Nucleus accumbens (tissue), 56 donors: Measurements from ENCODE around the gene PKD1L1.

Source experiments
- DNase-seq, 56 donors: peaks; one replicate each; lab custom pipeline; 2025; lab: John Stamatoyannopoulos, UW

The PKD1L1 gene

DNA sequence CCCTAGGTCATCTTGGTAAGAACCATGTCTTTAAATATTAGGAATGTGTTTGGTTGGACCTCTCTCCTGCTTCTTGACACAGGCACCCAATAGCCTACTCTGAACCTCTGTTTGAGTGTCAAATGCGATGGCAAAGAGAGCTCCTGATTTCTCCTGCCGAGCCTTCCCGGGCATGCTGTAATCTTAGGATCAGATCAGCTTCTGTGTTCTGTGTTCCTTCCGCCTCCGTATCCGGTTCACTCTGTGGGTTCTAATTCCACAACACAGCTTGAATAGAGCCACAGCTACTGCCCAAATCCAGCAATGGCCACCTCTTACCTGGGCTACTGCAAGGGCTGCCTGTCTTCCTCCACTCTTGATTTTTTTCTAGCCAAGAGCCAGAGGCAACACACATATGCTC is 201.1 kb downstream of the PKD1L1 start:
- no peak for DNase-seq

DNA sequence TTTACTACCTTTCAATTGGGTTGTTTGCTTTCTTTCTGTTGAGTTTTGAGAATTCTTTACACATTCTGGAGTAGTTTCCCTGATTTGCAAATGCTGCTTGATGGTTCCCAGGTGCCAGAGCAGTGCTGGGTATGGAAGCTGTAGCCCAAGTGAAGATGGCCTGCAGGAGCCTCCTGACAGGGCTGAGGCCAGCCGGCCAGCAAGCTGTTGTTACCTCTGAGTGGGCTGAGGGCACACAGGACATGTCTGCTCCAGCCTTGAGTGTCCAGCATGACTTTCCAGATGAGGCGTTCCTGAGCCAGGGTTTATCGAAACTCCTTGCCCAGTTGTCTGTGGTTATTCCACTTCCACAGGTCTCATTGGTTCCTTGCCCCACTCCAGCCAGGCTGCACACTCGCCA is 201.8 kb downstream of the PKD1L1 start:
- no peak for DNase-seq

DNA sequence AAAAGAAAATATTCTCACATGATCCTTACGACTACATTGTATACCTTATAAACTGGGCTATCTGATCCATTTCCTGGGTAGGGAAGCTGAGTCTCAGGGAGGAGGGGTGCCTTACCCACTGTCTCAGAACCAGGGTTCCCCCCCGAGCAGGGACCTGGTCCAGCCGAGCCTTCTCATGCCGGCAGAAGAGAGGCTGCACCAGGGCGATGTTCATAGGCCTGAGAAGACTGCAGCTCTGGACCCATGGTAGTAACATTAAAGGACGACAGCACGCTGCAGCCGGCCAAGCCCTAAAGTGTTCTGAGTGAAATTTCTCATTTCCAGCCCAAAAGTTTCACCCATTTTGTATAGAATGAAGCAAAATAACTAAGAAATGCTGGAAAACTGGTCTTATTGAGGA is 203.4 kb downstream of the PKD1L1 start:
- no peak for DNase-seq

DNA sequence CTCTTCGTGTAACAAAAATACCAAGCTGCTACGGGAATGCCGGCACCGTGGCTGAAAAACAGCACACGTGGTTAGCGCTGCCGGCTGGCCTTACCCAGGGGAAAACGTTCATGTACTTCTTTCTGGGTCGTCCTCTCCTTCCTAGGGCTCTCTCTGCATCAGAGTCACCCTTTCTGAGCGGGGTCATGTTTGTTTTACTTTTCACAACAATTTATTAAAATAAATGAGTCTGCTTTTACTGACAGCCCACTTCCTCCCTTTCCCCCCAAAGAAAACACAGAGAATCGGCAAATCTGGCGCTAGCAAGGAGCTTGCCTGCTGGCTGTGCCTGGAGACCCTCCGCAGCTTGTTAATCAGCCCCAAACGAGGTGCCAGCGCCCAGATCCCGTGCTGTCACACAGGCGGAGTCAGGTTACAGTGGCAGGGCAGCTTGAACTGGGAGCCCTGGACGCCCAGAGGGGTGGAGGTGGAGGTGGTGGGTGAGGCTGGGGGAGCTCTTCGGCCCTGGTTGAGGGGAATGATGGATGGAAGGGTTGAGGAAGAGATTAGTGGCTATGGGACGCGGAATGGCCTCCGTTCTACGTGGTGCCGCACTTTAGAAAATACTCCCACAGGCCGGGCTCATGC is 204.2 kb downstream of the PKD1L1 start:
- no peak for DNase-seq

DNA sequence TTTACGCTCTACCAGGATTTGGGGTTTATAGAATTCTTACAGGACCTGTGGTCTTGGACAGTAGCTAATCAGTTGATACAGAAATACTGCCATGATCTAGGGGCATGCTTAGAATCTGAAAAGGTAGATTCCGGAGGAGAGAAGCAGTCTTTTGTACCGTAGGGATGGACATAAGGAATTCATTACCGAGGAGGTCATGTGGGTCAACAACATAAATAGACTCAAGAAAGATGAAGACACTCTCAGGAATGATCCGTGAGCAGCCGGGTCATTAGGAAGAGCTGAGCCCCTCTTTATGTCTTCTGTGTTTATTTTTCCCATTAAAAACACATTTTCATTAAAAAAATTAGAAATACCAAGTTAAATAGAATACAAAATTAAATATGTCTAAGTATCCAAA is 206.3 kb downstream of the PKD1L1 start:
- DNase-seq: no peak

GRCh38 chr7:47739891-47740290 is 208.4 kb downstream of the PKD1L1 start:
- DNase-seq: no peak

DNA sequence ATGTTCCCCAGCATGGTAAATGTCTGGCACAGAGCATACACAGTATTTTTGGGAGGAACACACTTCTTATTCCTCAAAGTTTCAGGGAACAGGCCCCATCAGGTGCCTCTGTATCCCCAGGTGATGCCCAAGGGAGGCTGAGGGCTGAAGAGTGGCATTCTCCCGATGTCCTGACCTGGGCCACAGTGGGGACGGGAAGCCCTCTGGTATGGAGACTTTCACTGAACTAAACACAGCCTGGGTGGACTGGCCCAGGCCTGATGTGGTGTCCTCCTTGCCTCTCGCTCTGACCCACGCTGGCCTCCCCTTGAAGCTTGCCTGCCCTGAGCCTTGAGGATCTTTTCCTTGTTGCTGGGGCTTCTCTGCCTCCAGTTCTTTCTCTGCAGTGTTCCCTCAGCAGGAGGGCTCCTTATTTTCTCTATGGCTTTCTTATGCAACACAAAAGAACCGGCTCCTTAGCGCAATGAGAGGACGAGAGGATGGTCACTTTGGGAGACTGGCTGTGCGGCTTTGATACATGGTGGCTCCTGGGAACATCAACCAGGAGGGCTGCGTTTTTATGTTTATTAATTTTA is 208.9 kb downstream of the PKD1L1 start:
- DNase-seq: no peak

DNA sequence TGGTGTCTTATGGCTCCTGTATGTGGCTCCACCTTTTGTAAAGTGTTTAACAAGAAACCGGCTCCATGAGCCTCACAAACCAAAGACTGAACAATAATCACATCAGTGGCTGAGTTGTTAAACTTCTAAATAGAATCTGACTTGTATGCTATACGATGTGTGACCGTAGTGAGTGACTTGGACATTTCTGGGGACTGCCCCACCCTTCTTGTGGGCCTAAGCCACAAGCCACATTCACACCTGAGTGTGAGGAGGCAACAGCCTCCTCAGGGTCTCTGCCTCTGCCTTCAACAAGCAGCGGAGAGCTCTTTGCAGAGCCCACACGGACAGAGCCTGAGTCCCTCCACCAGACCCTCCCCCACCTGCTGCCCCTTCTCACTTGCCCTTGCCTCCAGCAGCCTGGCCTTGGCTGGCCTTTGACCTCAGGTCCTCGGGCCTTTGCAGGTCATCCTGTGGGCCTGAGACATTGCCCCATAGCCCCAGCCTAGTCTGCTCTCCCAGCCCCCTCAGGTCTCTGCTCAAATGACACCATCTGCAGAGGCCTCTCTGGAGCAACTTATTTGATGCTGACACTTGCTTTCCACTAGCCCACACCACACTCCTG is 209.6 kb downstream of the PKD1L1 start:
- no peak for DNase-seq

- DNase-seq: no peak
Measured at GRCh38 chr7:47737601-47738000, 210.7 kb downstream of the PKD1L1 start.

DNA sequence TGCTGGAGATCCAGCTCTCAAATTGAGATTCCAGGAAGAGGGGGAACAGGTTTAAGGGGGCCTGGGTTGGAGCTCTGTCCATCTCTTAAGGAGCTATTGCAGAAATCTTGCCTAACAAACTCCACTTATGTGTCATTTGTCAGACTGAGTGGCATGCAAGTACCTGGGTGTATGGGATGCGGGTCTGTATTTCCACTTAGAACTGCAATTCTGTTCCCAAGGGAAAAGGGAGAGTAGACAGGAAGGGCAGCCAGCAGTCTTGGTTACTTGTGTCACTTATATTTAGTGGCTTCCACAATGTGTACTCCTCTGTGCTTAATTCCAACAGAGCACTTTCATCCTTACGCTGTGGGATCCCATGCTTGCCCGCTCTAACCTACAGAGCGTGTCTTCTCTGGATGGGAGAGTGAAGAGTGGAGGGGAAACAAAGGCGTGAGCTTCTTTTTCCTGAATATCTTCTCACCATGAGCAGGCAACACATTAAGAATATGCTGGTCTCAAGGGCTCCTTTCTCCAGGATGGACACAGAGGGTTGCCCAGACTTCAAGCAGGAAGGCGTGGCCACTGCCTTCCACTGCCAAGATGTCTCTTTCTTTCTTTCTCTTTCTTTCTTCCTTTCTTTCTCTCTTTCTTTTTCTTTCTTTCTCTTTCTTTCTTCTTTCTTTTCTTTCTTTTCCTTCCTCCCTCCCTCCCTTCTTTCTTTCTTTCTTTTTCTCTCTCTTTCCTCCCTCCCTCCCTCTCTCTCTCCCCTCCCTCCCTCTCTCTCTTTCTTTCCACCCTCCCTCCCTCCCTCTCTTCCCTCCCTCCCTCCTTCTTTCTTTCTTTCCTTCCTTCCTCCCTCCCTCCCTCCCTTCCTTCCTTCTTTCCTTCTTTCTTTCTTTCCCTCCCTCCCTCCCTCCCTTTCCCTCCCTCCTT is 212.6 kb downstream of the PKD1L1 start:
- DNase-seq: no peak

GRCh38 chr7:47734949-47735291 is 213.3 kb downstream of the PKD1L1 start:
- DNase-seq: no peak

DNA sequence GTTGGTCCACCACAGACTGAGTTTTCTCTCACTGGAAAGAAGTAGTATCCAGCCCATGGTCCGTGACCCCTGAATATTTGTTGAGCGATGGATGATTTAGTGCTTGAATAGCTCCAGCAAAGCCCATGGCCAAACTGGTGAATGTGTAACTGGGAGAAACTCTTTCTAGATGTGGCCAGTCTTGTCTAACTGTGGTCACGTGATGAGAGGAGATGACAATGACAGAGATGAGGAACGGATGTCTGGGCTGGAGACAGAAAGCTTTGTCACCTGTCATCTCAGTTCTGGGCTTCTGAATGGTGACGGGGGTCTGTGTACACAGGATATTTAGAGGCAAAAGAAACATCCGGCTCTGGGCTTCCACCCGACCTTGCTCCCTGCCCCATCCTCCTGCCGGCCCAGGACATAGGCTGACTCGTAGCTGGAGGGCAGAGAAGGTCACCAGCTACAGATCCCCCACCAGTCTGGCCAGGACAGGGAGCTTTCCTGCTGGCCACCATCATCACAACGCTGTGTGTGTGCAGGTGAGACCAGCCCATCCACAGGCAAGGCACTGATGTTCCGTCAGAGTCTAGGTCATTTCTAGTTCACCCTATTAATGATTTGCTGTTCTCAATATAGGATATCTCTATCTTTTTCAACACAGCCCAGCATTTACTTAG is 213.8 kb downstream of the PKD1L1 start:
- DNase-seq: no peak

GRCh38 chr7:47730142-47730541 is 218.1 kb downstream of the PKD1L1 start:
- no peak for DNase-seq

- DNase-seq: no peak
Measured at GRCh38 chr7:47726047-47726726, 222.1 kb downstream of the PKD1L1 start.

GRCh38 chr7:47725031-47725780 is 223.1 kb downstream of the PKD1L1 start:
- DNase-seq: no peak
